ENCODE measurements around the gene COX6B2. TPM values are rescaled to one million over a fixed set of nuclear protein-coding genes. Genes with fewer than 3 reads are reported as not detected.
A peak's percentile ranks its signal among the peaks of the same experiment; 100 is the strongest.

COX6B2 gene
- total and polyA plus RNA-seq, 9 donors = 0.09 to 2.4 (median 0.23) TPM; not detected in 3

GRCh38 chr19:55302318-55302703 is 52.2 kb downstream of the COX6B2 start:
- H3K36me3 ChIP-seq (ENCODE audit: control insufficient read depth, insufficient read depth, low read length) = peaks cover 39% of the 10 kb centered on the region
- H3K27me3 ChIP-seq (ENCODE audit: control insufficient read depth, insufficient read depth, low read length) = no peaks in the 10 kb centered on the region
- no peak for DNase-seq
- peaks cover 11% of the 10 kb centered on the region for H3K4me1 ChIP-seq (ENCODE audit: control insufficient read depth, insufficient read depth, low read length)
- no peaks in the 10 kb centered on the region for H3K9me3 ChIP-seq (replicated peaks; ENCODE audit: control insufficient read depth, low read depth, low read length)
- H3K27ac ChIP-seq (ENCODE audit: low read length) = no peak overlapping the region
- WGBS (ENCODE audit: insufficient coverage) = 83% methylated on average over 9 of the region's 12 CpGs
- no peak overlapping the region for H3K4me3 ChIP-seq (ENCODE audit: low read length)

- H3K4me1 ChIP-seq (ENCODE audit: control insufficient read depth, insufficient read depth, low read length) = peaks cover 11% of the 10 kb centered on the region
- 6% methylated on average over 22 of the region's 42 CpGs for WGBS (ENCODE audit: insufficient coverage)
- H3K4me3 ChIP-seq (ENCODE audit: low read length) = peak overlapping the region; percentile 37
- no peaks in the 10 kb centered on the region for H3K9me3 ChIP-seq (replicated peaks; ENCODE audit: control insufficient read depth, low read depth, low read length)
- peaks cover 37% of the 10 kb centered on the region for H3K36me3 ChIP-seq (ENCODE audit: control insufficient read depth, insufficient read depth, low read length)
- DNase-seq = peak; percentile 89
- H3K27ac ChIP-seq (ENCODE audit: low read length) = peak overlapping the region; percentile 4
- H3K27me3 ChIP-seq (ENCODE audit: control insufficient read depth, insufficient read depth, low read length) = no peaks in the 10 kb centered on the region
Observed at GRCh38 chr19:55301459-55302317, 52.8 kb downstream of the COX6B2 start.

- Histone ChIP-seq H3K27ac (ENCODE audit: low read length) (no peak overlapping the region), H3K4me3 (ENCODE audit: low read length) (no peak overlapping the region), H3K9me3 (replicated peaks; ENCODE audit: control insufficient read depth, low read depth, low read length) (no peaks in the 10 kb centered on the region), H3K36me3 (ENCODE audit: control insufficient read depth, insufficient read depth, low read length) (peaks cover 36% of the 10 kb centered on the region), H3K4me1 (ENCODE audit: control insufficient read depth, insufficient read depth, low read length) (peaks cover 11% of the 10 kb centered on the region), H3K27me3 (ENCODE audit: control insufficient read depth, insufficient read depth, low read length) (no peaks in the 10 kb centered on the region)
- WGBS (ENCODE audit: insufficient coverage) = 61% methylated on average over 11 of the region's 15 CpGs
- DNase-seq = no peak
Observed at GRCh38 chr19:55300886-55301458, 53.5 kb downstream of the COX6B2 start.

- peaks cover 38% of the 10 kb centered on the region for H3K36me3 ChIP-seq (ENCODE audit: control insufficient read depth, insufficient read depth, low read length)
- H3K27me3 ChIP-seq (ENCODE audit: control insufficient read depth, insufficient read depth, low read length) = no peaks in the 10 kb centered on the region
- peaks cover 11% of the 10 kb centered on the region for H3K4me1 ChIP-seq (ENCODE audit: control insufficient read depth, insufficient read depth, low read length)
- no peak overlapping the region for H3K27ac ChIP-seq (ENCODE audit: low read length)
- H3K9me3 ChIP-seq (replicated peaks; ENCODE audit: control insufficient read depth, low read depth, low read length) = no peaks in the 10 kb centered on the region
- no peak for DNase-seq
- WGBS (ENCODE audit: insufficient coverage) = 91% methylated on average over 6 of the region's 10 CpGs
- H3K4me3 ChIP-seq (ENCODE audit: low read length) = no peak overlapping the region
Observed at GRCh38 chr19:55299991-55300390, 54.5 kb downstream of the COX6B2 start.

Other genes with a start within 250 kb of the COX6B2 start
- 59.9 TPM for gene PPP1R12C, start 237.1 kb downstream of the COX6B2 start, total RNA-seq
- gene PPP1R12C, start 237.1 kb downstream of the COX6B2 start, polyA plus RNA-seq (ENCODE audit: insufficient read depth in 1 of 8, insufficient read length in 8 of 8, low replicate concordance in 1 of 8) = 100 to 1,000 TPM in 3 of 8 donors, 10 to 100 TPM in 5; 59.4 to 106 (median 92.8) TPM
- gene TNNT1, start 205.5 kb downstream of the COX6B2 start, total RNA-seq = 387 TPM
- gene TNNT1, start 205.5 kb downstream of the COX6B2 start, polyA plus RNA-seq (ENCODE audit: insufficient read depth in 1 of 8, insufficient read length in 8 of 8, low replicate concordance in 1 of 8) = 1,000 to 10,000 TPM in 2 of 8 donors, 100 to 1,000 TPM in 6; 448 to 1,171 (median 607) TPM
- 0.80 TPM for gene TNNI3, start 197.0 kb downstream of the COX6B2 start, total RNA-seq
- 1 to 10 TPM; 1.1 to 3.1 (median 1.5) TPM for gene TNNI3, start 197.0 kb downstream of the COX6B2 start, polyA plus RNA-seq (ENCODE audit: insufficient read depth in 1 of 8, insufficient read length in 8 of 8, low replicate concordance in 1 of 8)
- 0.13 TPM for gene DNAAF3, start 188.1 kb downstream of the COX6B2 start, total RNA-seq
- 1 to 10 TPM in 1 of 8 donors, under 1 TPM in 7; 0.15 to 1.1 (median 0.38) TPM for gene DNAAF3, start 188.1 kb downstream of the COX6B2 start, polyA plus RNA-seq (ENCODE audit: insufficient read depth in 1 of 8, insufficient read length in 8 of 8, low replicate concordance in 1 of 8)
- not detected for gene SYT5, start 174.4 kb downstream of the COX6B2 start, total RNA-seq
- 1 to 10 TPM in 1 of 8 donors, under 1 TPM in 4, not detected in 3; 0.07 to 2.0 (median 0.08) TPM for gene SYT5, start 174.4 kb downstream of the COX6B2 start, polyA plus RNA-seq (ENCODE audit: insufficient read depth in 1 of 8, insufficient read length in 8 of 8, low replicate concordance in 1 of 8)
- 0.58 TPM for gene PTPRH, start 145.2 kb downstream of the COX6B2 start, total RNA-seq
- gene PTPRH, start 145.2 kb downstream of the COX6B2 start, polyA plus RNA-seq (ENCODE audit: insufficient read depth in 1 of 8, insufficient read length in 8 of 8, low replicate concordance in 1 of 8) = 1 to 10 TPM in 1 of 8 donors, under 1 TPM in 7; 0.14 to 2.1 (median 0.24) TPM
- 1.1 TPM for gene TMEM86B, start 126.0 kb downstream of the COX6B2 start, total RNA-seq
- gene TMEM86B, start 126.0 kb downstream of the COX6B2 start, polyA plus RNA-seq (ENCODE audit: insufficient read depth in 1 of 8, insufficient read length in 8 of 8, low replicate concordance in 1 of 8) = 1 to 10 TPM; 1.8 to 4.8 (median 2.9) TPM
- gene PPP6R1, start 95.7 kb downstream of the COX6B2 start, total RNA-seq = 12.5 TPM
- 10 to 100 TPM; 26.3 to 37.2 (median 32.3) TPM for gene PPP6R1, start 95.7 kb downstream of the COX6B2 start, polyA plus RNA-seq (ENCODE audit: insufficient read depth in 1 of 8, insufficient read length in 8 of 8, low replicate concordance in 1 of 8)
- 14.5 TPM for gene HSPBP1, start 74.6 kb downstream of the COX6B2 start, total RNA-seq
- 10 to 100 TPM; 26.2 to 34.9 (median 30.6) TPM for gene HSPBP1, start 74.6 kb downstream of the COX6B2 start, polyA plus RNA-seq (ENCODE audit: insufficient read depth in 1 of 8, insufficient read length in 8 of 8, low replicate concordance in 1 of 8)
- gene BRSK1, start 70.7 kb downstream of the COX6B2 start, total RNA-seq = 5.4 TPM
- 10 to 100 TPM in 5 of 8 donors, 1 to 10 TPM in 3; 7.4 to 13.7 (median 10.6) TPM for gene BRSK1, start 70.7 kb downstream of the COX6B2 start, polyA plus RNA-seq (ENCODE audit: insufficient read depth in 1 of 8, insufficient read length in 8 of 8, low replicate concordance in 1 of 8)
- gene TMEM150B, start 29.4 kb downstream of the COX6B2 start, total RNA-seq = 0.53 TPM
- gene TMEM150B, start 29.4 kb downstream of the COX6B2 start, polyA plus RNA-seq (ENCODE audit: insufficient read depth in 1 of 8, insufficient read length in 8 of 8, low replicate concordance in 1 of 8) = 1 to 10 TPM in 3 of 8 donors, under 1 TPM in 5; 0.36 to 3.8 (median 0.87) TPM
- gene KMT5C, start 14.8 kb downstream of the COX6B2 start, total RNA-seq = 16.9 TPM
- gene KMT5C, start 14.8 kb downstream of the COX6B2 start, polyA plus RNA-seq (ENCODE audit: insufficient read depth in 1 of 8, insufficient read length in 8 of 8, low replicate concordance in 1 of 8) = 10 to 100 TPM; 13.4 to 34.1 (median 24.7) TPM
- gene GARIN5B, start 8.5 kb upstream of the COX6B2 start, total RNA-seq = not detected
- gene GARIN5B, start 8.5 kb upstream of the COX6B2 start, polyA plus RNA-seq (ENCODE audit: insufficient read depth in 1 of 8, insufficient read length in 8 of 8, low replicate concordance in 1 of 8) = not detected
- 0.31 TPM for gene IL11, start 15.7 kb upstream of the COX6B2 start, total RNA-seq
- under 1 TPM; 0.12 to 0.61 (median 0.40) TPM for gene IL11, start 15.7 kb upstream of the COX6B2 start, polyA plus RNA-seq (ENCODE audit: insufficient read depth in 1 of 8, insufficient read length in 8 of 8, low replicate concordance in 1 of 8)
- gene TMEM190, start 22.1 kb upstream of the COX6B2 start, total RNA-seq = not detected
- gene TMEM190, start 22.1 kb upstream of the COX6B2 start, polyA plus RNA-seq (ENCODE audit: insufficient read depth in 1 of 8, insufficient read length in 8 of 8, low replicate concordance in 1 of 8) = under 1 TPM in 1 of 8 donors, not detected in 7; 0.50 TPM
- 0.18 TPM for gene TMEM238, start 29.6 kb upstream of the COX6B2 start, total RNA-seq
- under 1 TPM; 0.14 to 0.49 (median 0.27) TPM for gene TMEM238, start 29.6 kb upstream of the COX6B2 start, polyA plus RNA-seq (ENCODE audit: insufficient read depth in 1 of 8, insufficient read length in 8 of 8, low replicate concordance in 1 of 8)
- gene RPL28, start 31.2 kb upstream of the COX6B2 start, total RNA-seq = 463 TPM
- gene RPL28, start 31.2 kb upstream of the COX6B2 start, polyA plus RNA-seq (ENCODE audit: insufficient read depth in 1 of 8, insufficient read length in 8 of 8, low replicate concordance in 1 of 8) = 1,000 to 10,000 TPM; 1,674 to 2,410 (median 1,842) TPM
- 31.4 TPM for gene UBE2S, start 53.1 kb upstream of the COX6B2 start, total RNA-seq
- 10 to 100 TPM; 40.8 to 70.1 (median 60.1) TPM for gene UBE2S, start 53.1 kb upstream of the COX6B2 start, polyA plus RNA-seq (ENCODE audit: insufficient read depth in 1 of 8, insufficient read length in 8 of 8, low replicate concordance in 1 of 8)
- under 0.01 TPM for gene SHISA7, start 88.6 kb upstream of the COX6B2 start, total RNA-seq
- gene SHISA7, start 88.6 kb upstream of the COX6B2 start, polyA plus RNA-seq (ENCODE audit: insufficient read depth in 1 of 8, insufficient read length in 8 of 8, low replicate concordance in 1 of 8) = under 1 TPM; 0.08 to 0.32 (median 0.17) TPM
- 35.8 TPM for gene ISOC2, start 106.9 kb upstream of the COX6B2 start, total RNA-seq
- 10 to 100 TPM; 31.8 to 39.1 (median 35.1) TPM for gene ISOC2, start 106.9 kb upstream of the COX6B2 start, polyA plus RNA-seq (ENCODE audit: insufficient read depth in 1 of 8, insufficient read length in 8 of 8, low replicate concordance in 1 of 8)
- gene C19orf85, start 110.0 kb upstream of the COX6B2 start, total RNA-seq = not detected
- gene C19orf85, start 110.0 kb upstream of the COX6B2 start, polyA plus RNA-seq (ENCODE audit: insufficient read depth in 1 of 8, insufficient read length in 8 of 8, low replicate concordance in 1 of 8) = not detected
- 1.6 TPM for gene ZNF628, start 121.9 kb upstream of the COX6B2 start, total RNA-seq
- gene ZNF628, start 121.9 kb upstream of the COX6B2 start, polyA plus RNA-seq (ENCODE audit: insufficient read depth in 1 of 8, insufficient read length in 8 of 8, low replicate concordance in 1 of 8) = 1 to 10 TPM; 2.8 to 5.1 (median 3.8) TPM
- 30.0 TPM for gene NAT14, start 130.5 kb upstream of the COX6B2 start, total RNA-seq
- gene NAT14, start 130.5 kb upstream of the COX6B2 start, polyA plus RNA-seq (ENCODE audit: insufficient read depth in 1 of 8, insufficient read length in 8 of 8, low replicate concordance in 1 of 8) = 10 to 100 TPM; 23.5 to 44.1 (median 29.5) TPM
- gene SSC5D, start 133.7 kb upstream of the COX6B2 start, total RNA-seq = 20.0 TPM
- gene SSC5D, start 133.7 kb upstream of the COX6B2 start, polyA plus RNA-seq (ENCODE audit: insufficient read depth in 1 of 8, insufficient read length in 8 of 8, low replicate concordance in 1 of 8) = 10 to 100 TPM in 6 of 8 donors, 1 to 10 TPM in 2; 7.9 to 54.8 (median 24.7) TPM
- 0.89 TPM for gene SBK2, start 182.4 kb upstream of the COX6B2 start, total RNA-seq
- gene SBK2, start 182.4 kb upstream of the COX6B2 start, polyA plus RNA-seq (ENCODE audit: insufficient read depth in 1 of 8, insufficient read length in 8 of 8, low replicate concordance in 1 of 8) = 1 to 10 TPM; 3.0 to 9.7 (median 3.7) TPM
- 0.13 TPM for gene SBK3, start 190.8 kb upstream of the COX6B2 start, total RNA-seq
- under 1 TPM in 5 of 8 donors, not detected in 3; 0.10 to 0.29 (median 0.15) TPM for gene SBK3, start 190.8 kb upstream of the COX6B2 start, polyA plus RNA-seq (ENCODE audit: insufficient read depth in 1 of 8, insufficient read length in 8 of 8, low replicate concordance in 1 of 8)
- 4.7 TPM for gene ZNF579, start 226.1 kb upstream of the COX6B2 start, total RNA-seq
- 10 to 100 TPM; 11.0 to 18.5 (median 14.1) TPM for gene ZNF579, start 226.1 kb upstream of the COX6B2 start, polyA plus RNA-seq (ENCODE audit: insufficient read depth in 1 of 8, insufficient read length in 8 of 8, low replicate concordance in 1 of 8)
- 3.7 TPM for gene FIZ1, start 244.8 kb upstream of the COX6B2 start, total RNA-seq
- 10 to 100 TPM; 10.7 to 15.1 (median 12.7) TPM for gene FIZ1, start 244.8 kb upstream of the COX6B2 start, polyA plus RNA-seq (ENCODE audit: insufficient read depth in 1 of 8, insufficient read length in 8 of 8, low replicate concordance in 1 of 8)
- 9.3 TPM for gene ZNF524, start 245.6 kb upstream of the COX6B2 start, total RNA-seq
- gene ZNF524, start 245.6 kb upstream of the COX6B2 start, polyA plus RNA-seq (ENCODE audit: insufficient read depth in 1 of 8, insufficient read length in 8 of 8, low replicate concordance in 1 of 8) = 10 to 100 TPM in 1 of 8 donors, 1 to 10 TPM in 7; 7.0 to 11.6 (median 9.0) TPM

Data from muscle of leg (tissue), 11 donors.